Endothelial cell of umbilical vein (primary cell): Measurements from ENCODE around the gene ADARB2. TPM values are rescaled to one million over a fixed set of nuclear protein-coding genes. Genes with fewer than 3 reads are reported as not detected.

Source experiments
- BruUV-seq: library from RNA; stranded (reverse); fragments of 400-500 nt; replicated peaks from 2 replicates; lab custom pipeline; 2021; lab: Mats Ljungman, UMichigan
- CTCF ChIA-PET: fragments of 300-600, 350-600 bp; sonication (Branson Sonifier 250); formaldehyde crosslinking; loops from one replicate; lab custom pipeline; 2021; ENCODE audit warnings: antibody characterized with exemption, inconsistent platforms; lab: Charles Lee
- POLR2A ChIA-PET: fragments of 300-600, 350-600 bp; sonication (Branson Sonifier 250); formaldehyde crosslinking; loops from one replicate; lab custom pipeline; 2021; ENCODE audit warnings: antibody characterized with exemption, inconsistent platforms; lab: Charles Lee
- DNase-seq: peaks from one replicate; pipeline ENCODE4 v3.0.0-alpha.2; 2011; ENCODE audit warnings: low read depth, low spot score
- FAIRE-seq: peaks from 2 replicates; lab custom pipeline; 2011; peaks lifted over from hg19 to GRCh38; lab: Jason Lieb, UNC
- H2AFZ ChIP-seq: 2 replicates; pipeline ENCODE4 v1.6.0; 2012; ENCODE audit warnings: low read depth, low read length, control low read depth, inconsistent platforms
- H3K27ac ChIP-seq: 2 replicates; pipeline ENCODE4 v1.5.1; 2011; ENCODE audit warnings: low read depth, mild to moderate bottlenecking, control low read depth, low read length, moderate library complexity; ENCODE audit not compliant: insufficient read depth
- H3K27me3 ChIP-seq, 2 experiments: 2 replicates each; pipeline versions ENCODE4 v1.6.0 to v1.6.1; 2011; ENCODE audit warnings: low read length in 2 of 2, mixed read lengths in 1 of 2; ENCODE audit not compliant: control insufficient read depth in 2 of 2, insufficient read depth in 2 of 2
- H3K36me3 ChIP-seq, 2 experiments: 2 replicates in 1 of 2; 3 replicates in 1 of 2; pipeline ENCODE4 v1.5.1; 2011; ENCODE audit warnings: low read length in 2 of 2, mild to moderate bottlenecking in 1 of 2, moderate library complexity in 1 of 2; ENCODE audit not compliant: control insufficient read depth in 2 of 2, insufficient read depth in 2 of 2; ENCODE audit errors: extremely low read depth in 1 of 2
- H3K4me1 ChIP-seq: 3 replicates; pipeline ENCODE4 v1.5.1; 2011; ENCODE audit warnings: mild to moderate bottlenecking, low read length; ENCODE audit not compliant: control insufficient read depth, insufficient read depth; ENCODE audit errors: extremely low read depth
- H3K4me2 ChIP-seq: 2 replicates; pipeline ENCODE4 v1.6.1; 2011; ENCODE audit warnings: low read length, control low read depth, mixed read lengths; ENCODE audit not compliant: insufficient read depth
- H3K4me3 ChIP-seq, 3 experiments: fragments of 200-600 bp in 1 of 3; sonication (generic), shearing (Covaris generic) in 1 of 3; replicated peaks in 1 of 3; 2 replicates each; pipeline ENCODE4 v1.5.1; 2011 to 2016; ENCODE audit warnings: control low read depth in 3 of 3, low read length in 3 of 3, mild to moderate bottlenecking in 2 of 3, inconsistent platforms in 1 of 3, low read depth in 1 of 3, moderate library complexity in 1 of 3; ENCODE audit not compliant: insufficient read depth in 1 of 3
- H3K79me2 ChIP-seq: 2 replicates; pipeline ENCODE4 v1.6.0; 2012; ENCODE audit warnings: low read length, inconsistent platforms; ENCODE audit not compliant: control insufficient read depth, insufficient read depth
- H3K9ac ChIP-seq: replicated peaks from 2 replicates; pipeline ENCODE3; 2011; ENCODE audit warnings: low read length, control low read depth; ENCODE audit not compliant: insufficient read depth; ENCODE audit errors: extremely low read depth
- H3K9me1 ChIP-seq: replicated peaks from 3 replicates; pipeline ENCODE4 v1.6.0; 2011; ENCODE audit warnings: mild to moderate bottlenecking, low read length; ENCODE audit not compliant: control insufficient read depth, insufficient read depth; ENCODE audit errors: extremely low read depth
- H3K9me3 ChIP-seq: replicated peaks from 2 replicates; pipeline ENCODE4 v1.5.1; 2012; ENCODE audit warnings: low read length, inconsistent platforms; ENCODE audit not compliant: control insufficient read depth, insufficient read depth
- H4K20me1 ChIP-seq: replicated peaks from 2 replicates; pipeline ENCODE3; 2011; ENCODE audit warnings: mild to moderate bottlenecking, low read length; ENCODE audit not compliant: control insufficient read depth, insufficient read depth; ENCODE audit errors: extremely low read depth
- EZH2 ChIP-seq: IDR thresholded peaks from 2 replicates; pipeline ENCODE4 v1.6.1; 2012; ENCODE audit warnings: borderline replicate concordance, low read depth, mild to moderate bottlenecking, moderate library complexity, low read length, inconsistent platforms; ENCODE audit not compliant: severe bottlenecking
- FOS ChIP-seq: IDR thresholded peaks from 2 replicates; pipeline ENCODE4 v1.6.1; 2011; ENCODE audit warnings: mild to moderate bottlenecking, low read length, moderate library complexity, borderline replicate concordance; ENCODE audit not compliant: insufficient read depth
- GATA2 ChIP-seq: IDR thresholded peaks from 2 replicates; pipeline ENCODE4 v1.7.0; 2011; ENCODE audit warnings: low read depth, mild to moderate bottlenecking, moderate library complexity, mixed read lengths, low read length; ENCODE audit not compliant: insufficient read length, insufficient read depth
- JUN ChIP-seq: IDR thresholded peaks from 2 replicates; pipeline ENCODE4 v1.6.1; 2011; ENCODE audit warnings: borderline replicate concordance, low read depth; ENCODE audit not compliant: insufficient read length, insufficient read depth
- MAX ChIP-seq: IDR thresholded peaks from 2 replicates; pipeline ENCODE4 v1.6.1; 2011; ENCODE audit not compliant: insufficient read depth, insufficient read length
- MYC ChIP-seq: IDR thresholded peaks from one replicate; pipeline ENCODE4 v1.6.1; 2011; ENCODE audit warnings: mild to moderate bottlenecking, low read depth, low read length
- POLR2A ChIP-seq: IDR thresholded peaks from 2 replicates; pipeline ENCODE4 v1.6.1; 2012; ENCODE audit warnings: low read depth, mild to moderate bottlenecking, control low read depth, low read length
- POLR2AphosphoS5 ChIP-seq: IDR thresholded peaks from 2 replicates; pipeline ENCODE4 v1.6.1; 2012; ENCODE audit warnings: low read depth, mild to moderate bottlenecking, control low read depth, low read length, moderate library complexity; ENCODE audit not compliant: insufficient read depth
- dilution Hi-C: fragments of 300-500 bp; cut with MboI; formaldehyde crosslinking; loops from one replicate; pipeline ENCODE4 v1.15.0; 2019; ENCODE audit warnings: low sequenced_read_pairs; ENCODE audit not compliant: extremely low pct_ligation_motif_present
- intact Hi-C: fragments of 100-400 bp; cut with micrococcal nuclease; formaldehyde crosslinking; loops from one replicate; pipeline ENCODE4 v1.10.0; 2022
- polyA plus RNA-seq, 4 experiments: library from polyadenylated mRNA; depleted of rRNA in 3 of 4; stranded (reverse) in 3 of 4; unstranded in 1 of 4; fragments of >200 nt; gene quantifications; 2 replicates each; pipeline versions ENCODE4 v1.2.1 to v1.2.3, GENCODE V29; 2011 to 2012; ENCODE audit warnings: missing spikeins in 1 of 4
- total RNA-seq: library from RNA; stranded (reverse); gene quantifications from 2 replicates; pipeline ENCODE4 v1.2.3, GENCODE V29; 2021
- TF ChIP-seq, protein P1 (sequence below), 2 donors: IDR thresholded peaks; 1 replicate in 1 of 2; 2 replicates in 1 of 2; pipeline ENCODE4 v1.5.1; 2011; ENCODE audit warnings: low read length in 2 of 2, mild to moderate bottlenecking in 2 of 2, moderate library complexity in 2 of 2, control low read depth in 1 of 2, inconsistent platforms in 1 of 2, low read depth in 1 of 2; ENCODE audit not compliant: insufficient read depth in 1 of 2; ENCODE audit errors: extremely low read depth in 1 of 2

Gene ADARB2
- total and polyA plus RNA-seq, 2 donors (not counting 3 experiments of a cell fraction or from before 2014, with no cell fraction given): not detected

- CTCF ChIA-PET: no interaction called here
Observed at GRCh38 chr10:1419796-1420610, 317.3 kb downstream of the ADARB2 start.

More at GRCh38 chr10:1419796-1420610, 317.3 kb downstream of the ADARB2 start:
- Histone ChIP-seq H3K9me3 (no peaks in the 10 kb centered on the region), H3K9me1 (no peaks in the 10 kb centered on the region), H3K4me2 (no peak overlapping the region), H3K4me1 (no peaks in the 10 kb centered on the region), H3K36me3 (no peaks in the 10 kb centered on the region), H2AFZ (no peak overlapping the region), H3K27ac (no peak overlapping the region), H3K27me3 (no peaks in the 10 kb centered on the region), H3K9ac (no peak overlapping the region), H4K20me1 (no peaks in the 10 kb centered on the region), H3K79me2 (no peaks in the 10 kb centered on the region), H3K4me3 (no peak overlapping the region)
- POLR2A ChIA-PET: no interaction called here
- FAIRE-seq (no peak), DNase-seq (no peak)
- intact Hi-C loops (loop anchor here (5.0 kb wide), 1 partner anchor 1632 kb away; no protein-coding TSS in a partner anchor), dilution Hi-C loops (no loop called here)
- BruUV-seq: no TSS peak
- TF ChIP-seq POLR2AphosphoS5: no peak
- TF ChIP-seq FOS: no peak
- no peak for TF ChIP-seq GATA2
- TF ChIP-seq MAX: no peak
- TF ChIP-seq POLR2A: no peak
- no peak for TF ChIP-seq JUN
- TF ChIP-seq EZH2: no peak
- TF ChIP-seq, protein P1, sequence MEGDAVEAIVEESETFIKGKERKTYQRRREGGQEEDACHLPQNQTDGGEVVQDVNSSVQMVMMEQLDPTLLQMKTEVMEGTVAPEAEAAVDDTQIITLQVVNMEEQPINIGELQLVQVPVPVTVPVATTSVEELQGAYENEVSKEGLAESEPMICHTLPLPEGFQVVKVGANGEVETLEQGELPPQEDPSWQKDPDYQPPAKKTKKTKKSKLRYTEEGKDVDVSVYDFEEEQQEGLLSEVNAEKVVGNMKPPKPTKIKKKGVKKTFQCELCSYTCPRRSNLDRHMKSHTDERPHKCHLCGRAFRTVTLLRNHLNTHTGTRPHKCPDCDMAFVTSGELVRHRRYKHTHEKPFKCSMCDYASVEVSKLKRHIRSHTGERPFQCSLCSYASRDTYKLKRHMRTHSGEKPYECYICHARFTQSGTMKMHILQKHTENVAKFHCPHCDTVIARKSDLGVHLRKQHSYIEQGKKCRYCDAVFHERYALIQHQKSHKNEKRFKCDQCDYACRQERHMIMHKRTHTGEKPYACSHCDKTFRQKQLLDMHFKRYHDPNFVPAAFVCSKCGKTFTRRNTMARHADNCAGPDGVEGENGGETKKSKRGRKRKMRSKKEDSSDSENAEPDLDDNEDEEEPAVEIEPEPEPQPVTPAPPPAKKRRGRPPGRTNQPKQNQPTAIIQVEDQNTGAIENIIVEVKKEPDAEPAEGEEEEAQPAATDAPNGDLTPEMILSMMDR (IDR thresholded peaks at IDR 0.05; ENCODE audit: extremely low read depth in 1 of 2, insufficient read depth in 1 of 2, low read depth in 1 of 2, low read length in 2 of 2): no peak
- TF ChIP-seq MYC: no peak
